Measurements from ENCODE around the gene SQSTM1.

SQSTM1 gene

DNA sequence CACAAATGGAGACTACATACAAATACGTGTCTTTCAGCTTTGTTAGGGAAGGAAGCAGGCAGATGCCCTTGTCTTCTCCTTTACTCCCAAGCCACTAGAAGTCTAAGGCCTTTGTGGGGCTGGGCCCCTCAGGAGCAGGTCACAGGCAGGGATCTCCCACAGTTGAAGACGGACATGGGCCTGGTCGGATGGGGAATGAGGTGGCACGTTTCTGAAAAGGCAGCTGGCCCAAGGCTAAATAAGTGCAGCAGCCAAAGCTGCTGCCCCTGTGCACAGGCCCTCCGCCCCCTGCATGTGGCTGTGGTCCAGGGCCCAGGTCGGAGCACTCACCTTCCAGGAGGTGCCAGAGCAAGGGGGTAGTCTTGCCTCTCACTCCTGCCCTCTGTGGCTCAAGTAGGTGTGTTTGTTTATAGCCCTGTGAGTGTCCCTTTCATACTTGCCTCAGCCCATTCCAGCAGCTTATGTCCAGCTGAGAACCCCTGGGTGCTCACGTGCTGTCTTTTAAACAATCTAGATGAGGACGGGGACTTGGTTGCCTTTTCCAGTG is 1.8 kb downstream of the SQSTM1 start:
- Histone ChIP-seq H2AFZ (no peak overlapping the region), H3K79me2 (peaks cover 30% of the 10 kb centered on the region), H3K27ac (peak overlapping the region; percentile 96), H3K4me3 (ENCODE audit: low read depth, low read length) (peak overlapping the region; percentile 74), H3K9ac (no peak overlapping the region), H3K36me3 (ENCODE audit: control insufficient read depth, insufficient read depth, low read length) (no peaks in the 10 kb centered on the region), H3K27me3 (ENCODE audit: control insufficient read depth, insufficient read depth, low read length) (no peaks in the 10 kb centered on the region), H3K9me3 (ENCODE audit: control insufficient read depth, low read length) (no peaks in the 10 kb centered on the region), H3K4me1 (peaks cover 31% of the 10 kb centered on the region), H3K4me2 (ENCODE audit: low read length) (peak overlapping the region; percentile 79)
- TF ChIP-seq, protein P1, sequence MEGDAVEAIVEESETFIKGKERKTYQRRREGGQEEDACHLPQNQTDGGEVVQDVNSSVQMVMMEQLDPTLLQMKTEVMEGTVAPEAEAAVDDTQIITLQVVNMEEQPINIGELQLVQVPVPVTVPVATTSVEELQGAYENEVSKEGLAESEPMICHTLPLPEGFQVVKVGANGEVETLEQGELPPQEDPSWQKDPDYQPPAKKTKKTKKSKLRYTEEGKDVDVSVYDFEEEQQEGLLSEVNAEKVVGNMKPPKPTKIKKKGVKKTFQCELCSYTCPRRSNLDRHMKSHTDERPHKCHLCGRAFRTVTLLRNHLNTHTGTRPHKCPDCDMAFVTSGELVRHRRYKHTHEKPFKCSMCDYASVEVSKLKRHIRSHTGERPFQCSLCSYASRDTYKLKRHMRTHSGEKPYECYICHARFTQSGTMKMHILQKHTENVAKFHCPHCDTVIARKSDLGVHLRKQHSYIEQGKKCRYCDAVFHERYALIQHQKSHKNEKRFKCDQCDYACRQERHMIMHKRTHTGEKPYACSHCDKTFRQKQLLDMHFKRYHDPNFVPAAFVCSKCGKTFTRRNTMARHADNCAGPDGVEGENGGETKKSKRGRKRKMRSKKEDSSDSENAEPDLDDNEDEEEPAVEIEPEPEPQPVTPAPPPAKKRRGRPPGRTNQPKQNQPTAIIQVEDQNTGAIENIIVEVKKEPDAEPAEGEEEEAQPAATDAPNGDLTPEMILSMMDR (IDR thresholded peaks at IDR 0.05): no peak

DNA sequence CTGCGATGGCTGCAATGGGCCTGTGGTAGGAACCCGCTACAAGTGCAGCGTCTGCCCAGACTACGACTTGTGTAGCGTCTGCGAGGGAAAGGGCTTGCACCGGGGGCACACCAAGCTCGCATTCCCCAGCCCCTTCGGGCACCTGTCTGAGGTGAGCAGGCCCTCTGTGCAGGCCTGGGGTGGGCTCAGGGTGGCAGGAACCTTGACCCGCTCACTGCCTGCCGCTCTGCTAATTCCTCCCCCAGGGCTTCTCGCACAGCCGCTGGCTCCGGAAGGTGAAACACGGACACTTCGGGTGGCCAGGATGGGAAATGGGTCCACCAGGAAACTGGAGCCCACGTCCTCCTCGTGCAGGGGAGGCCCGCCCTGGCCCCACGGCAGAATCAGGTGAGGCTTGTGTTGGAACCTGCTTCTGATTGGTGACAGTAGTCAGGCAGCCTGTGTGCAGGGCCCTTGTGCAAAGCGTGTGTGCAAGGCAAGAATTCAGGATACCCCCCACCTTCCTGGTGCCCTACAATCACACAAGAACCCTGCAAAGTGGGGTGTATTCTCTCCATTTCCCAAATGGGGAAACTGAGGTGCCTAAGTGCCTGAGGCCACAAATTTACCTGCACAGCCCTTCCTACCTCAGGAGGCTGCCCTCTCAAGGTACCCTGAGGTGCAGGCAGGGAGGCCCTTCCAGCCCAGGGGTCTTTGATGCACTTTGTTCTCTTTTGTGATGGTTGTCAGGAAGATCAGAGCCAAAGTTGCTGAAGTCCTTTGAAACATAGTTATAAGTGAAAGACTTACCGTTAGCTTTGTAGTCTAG is 3.4 kb downstream of the SQSTM1 start:
- H3K9ac ChIP-seq: no peak overlapping the region
- H3K4me1 ChIP-seq: peaks cover 25% of the 10 kb centered on the region
- TF ChIP-seq, protein P1 (IDR thresholded peaks at IDR 0.05): no peak
- no peaks in the 10 kb centered on the region for H3K27me3 ChIP-seq (ENCODE audit: control insufficient read depth, insufficient read depth, low read length)
- H3K4me2 ChIP-seq (ENCODE audit: low read length): no peak overlapping the region
- H3K79me2 ChIP-seq: peaks cover 33% of the 10 kb centered on the region
- H2AFZ ChIP-seq: no peak overlapping the region
- H3K27ac ChIP-seq: no peak overlapping the region
- H3K9me3 ChIP-seq (ENCODE audit: control insufficient read depth, low read length): no peaks in the 10 kb centered on the region
- no peaks in the 10 kb centered on the region for H3K36me3 ChIP-seq (ENCODE audit: control insufficient read depth, insufficient read depth, low read length)
- no peak overlapping the region for H3K4me3 ChIP-seq (ENCODE audit: low read depth, low read length)

DNA sequence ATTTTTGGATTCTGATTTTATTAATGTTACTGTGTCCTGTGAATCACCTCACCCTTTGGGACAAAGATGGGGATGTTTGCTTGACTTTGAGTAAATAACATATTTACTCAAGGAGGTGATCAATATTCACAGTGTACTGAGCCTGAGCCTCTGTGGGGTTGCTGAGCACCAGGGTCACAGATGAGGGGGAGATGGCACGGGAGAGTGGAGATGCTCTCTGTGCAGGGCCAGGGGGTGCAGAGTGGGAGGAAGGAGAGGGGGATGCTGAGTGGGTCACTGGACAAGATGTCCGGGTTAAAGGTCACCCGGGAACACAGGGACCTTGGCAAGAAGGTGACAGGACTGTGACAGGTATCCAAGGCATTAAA is 4.0 kb downstream of the SQSTM1 start:
- H3K4me3 ChIP-seq (ENCODE audit: low read depth, low read length): no peak overlapping the region
- H3K27ac ChIP-seq: no peak overlapping the region
- peaks cover 20% of the 10 kb centered on the region for H3K4me1 ChIP-seq

GRCh38 chr5:179825655-179826182 is 5.0 kb downstream of the SQSTM1 start:
- H3K9me3 ChIP-seq (ENCODE audit: control insufficient read depth, low read length): no peaks in the 10 kb centered on the region
- H3K4me1 ChIP-seq: peaks cover 13% of the 10 kb centered on the region
- peaks cover 34% of the 10 kb centered on the region for H3K79me2 ChIP-seq
- H3K4me3 ChIP-seq (ENCODE audit: low read depth, low read length): no peak overlapping the region
- no peaks in the 10 kb centered on the region for H3K27me3 ChIP-seq (ENCODE audit: control insufficient read depth, insufficient read depth, low read length)
- no peak overlapping the region for H3K9ac ChIP-seq
- no peak overlapping the region for H2AFZ ChIP-seq
- no peaks in the 10 kb centered on the region for H3K36me3 ChIP-seq (ENCODE audit: control insufficient read depth, insufficient read depth, low read length)
- H3K27ac ChIP-seq: no peak overlapping the region
- no peak overlapping the region for H3K4me2 ChIP-seq (ENCODE audit: low read length)
- TF ChIP-seq, protein P1 (IDR thresholded peaks at IDR 0.05): no peak

More for the DNA sequence above, 4.0 kb downstream of the SQSTM1 start:
- Histone ChIP-seq H3K9me3 (ENCODE audit: control insufficient read depth, low read length) (no peaks in the 10 kb centered on the region), H3K4me2 (ENCODE audit: low read length) (no peak overlapping the region), H3K9ac (no peak overlapping the region), H2AFZ (no peak overlapping the region), H3K27me3 (ENCODE audit: control insufficient read depth, insufficient read depth, low read length) (no peaks in the 10 kb centered on the region), H3K36me3 (ENCODE audit: control insufficient read depth, insufficient read depth, low read length) (no peaks in the 10 kb centered on the region), H3K79me2 (peaks cover 34% of the 10 kb centered on the region)
- TF ChIP-seq, protein P1 (IDR thresholded peaks at IDR 0.05): no peak

Measured in parathyroid adenoma (tissue), 2 donors.